K562 (cell line): Measurements from ENCODE around the gene RIMS3. TPM values are rescaled to one million over a fixed set of nuclear protein-coding genes. Genes with fewer than 3 reads are reported as not detected.

Experiments used
- ATF1 ChIP-seq, 2 experiments: fragments of 450-650 bp in 1 of 2; IDR thresholded peaks; 2 replicates each; pipeline ENCODE4 v1.6.1; 2016; ENCODE audit warnings: missing compliant biosample characterization in 1 of 2, missing genetic modification characterization in 1 of 2
- BCOR ChIP-seq: fragments of 450-650 bp; IDR thresholded peaks from 2 replicates; pipeline ENCODE4 v1.6.1; 2016
- CBFA2T2 ChIP-seq: fragments of 450-650 bp; conservative IDR thresholded peaks from 2 replicates; pipeline ENCODE4 v1.6.1; 2017; ENCODE audit warnings: mild to moderate bottlenecking
- CEBPB ChIP-seq: fragments of 450-650 bp; IDR thresholded peaks from 2 replicates; pipeline ENCODE4 v1.6.1; 2016; ENCODE audit warnings: missing genetic modification characterization, missing compliant biosample characterization
- DACH1 ChIP-seq: fragments of 450-650 bp; IDR thresholded peaks from 2 replicates; pipeline ENCODE4 v1.6.1; 2018; ENCODE audit not compliant: partially characterized antibody
- DPF2 ChIP-seq: fragments of 450-650 bp; IDR thresholded peaks from 2 replicates; pipeline ENCODE4 v1.6.1; 2016
- EP400 ChIP-seq: fragments of 450-650 bp; IDR thresholded peaks from 2 replicates; pipeline ENCODE4 v1.6.1; 2017; ENCODE audit warnings: antibody characterized with exemption, mild to moderate bottlenecking, moderate library complexity
- ETV5 ChIP-seq: sonication (generic); formaldehyde crosslinking; IDR thresholded peaks from 2 replicates; pipeline ENCODE4 v1.4.0; 2020; ENCODE audit warnings: low read depth, mild to moderate bottlenecking, missing genetic modification reagents
- GATA2 ChIP-seq: sonication (generic); formaldehyde crosslinking; IDR thresholded peaks from 2 replicates; pipeline ENCODE4 v1.4.0; 2020; ENCODE audit warnings: mild to moderate bottlenecking, missing genetic modification reagents
- L3MBTL2 ChIP-seq: fragments of 450-650 bp; IDR thresholded peaks from 2 replicates; pipeline ENCODE4 v1.6.1; 2016; ENCODE audit warnings: mild to moderate bottlenecking, moderate library complexity
- LEF1 ChIP-seq: fragments of 450-650 bp; IDR thresholded peaks from 2 replicates; pipeline ENCODE4 v1.6.1; 2016; ENCODE audit warnings: mild to moderate bottlenecking
- NCOA1 ChIP-seq: fragments of 450-650 bp; IDR thresholded peaks from 2 replicates; pipeline ENCODE4 v1.6.1; 2016; ENCODE audit warnings: low read depth
- NFE2 ChIP-seq: IDR thresholded peaks from 2 replicates; pipeline ENCODE4 v1.6.1; 2014; ENCODE audit warnings: antibody characterized with exemption, low read depth
- PRMT5 ChIP-seq: sonication (generic); formaldehyde crosslinking; IDR thresholded peaks from 2 replicates; pipeline ENCODE4 v1.5.0; 2020; ENCODE audit warnings: missing genetic modification reagents
- TBP ChIP-seq: optimal IDR thresholded peaks from 2 replicates; pipeline ENCODE3; 2011; ENCODE audit warnings: low read depth, low read length, improper control_type of control experiment
- ZZZ3 ChIP-seq: fragments of 450-650 bp; IDR thresholded peaks from 2 replicates; pipeline ENCODE4 v1.6.1; 2016; ENCODE audit warnings: antibody characterized with exemption, mild to moderate bottlenecking, moderate library complexity
- polyA plus RNA-seq, 8 experiments: library from polyadenylated mRNA; depleted of rRNA in 4 of 8; stranded (reverse) in 5 of 8; unstranded in 3 of 8; fragments of >200 nt; fragmentation: Nextera tagmentation in 2 of 8; fragmentation: Illumina TruSeq in 1 of 8; extraction: Ambion mirVana in 2 of 8; extraction: Trizol in 1 of 8; gene quantifications; 2 replicates each; pipeline versions ENCODE4 v1.2.1 to v1.2.3, GENCODE V29; 2011 to 2014; ENCODE audit warnings: inconsistent platforms in 1 of 8, missing spikeins in 1 of 8
- total RNA-seq, 7 experiments: library from RNA; depleted of rRNA in 6 of 7; stranded (reverse); fragments of >200 nt in 6 of 7; fragmentation: Illumina TruSeq in 2 of 7; extraction: Trizol in 2 of 7; gene quantifications; 2 replicates each; pipeline versions ENCODE4 v1.2.1 to v1.2.3, GENCODE V29; 2011 to 2021; ENCODE audit warnings: low replicate concordance in 1 of 7
- TF ChIP-seq, protein P1 (sequence below): fragments of 250-450 bp; sonication (Bioruptor Pico); IDR thresholded peaks from 2 replicates; pipeline ENCODE4 v1.4.0; 2020; ENCODE audit warnings: mild to moderate bottlenecking, moderate library complexity, borderline replicate concordance
- TF ChIP-seq, protein P2 (sequence below): sonication (generic); IDR thresholded peaks from 2 replicates; pipeline ENCODE4 v1.6.1; 2016
- TF ChIP-seq, protein P3 (sequence below): sonication (generic); formaldehyde crosslinking; IDR thresholded peaks from 2 replicates; pipeline ENCODE4 v1.8.0; 2023; ENCODE audit warnings: mild to moderate bottlenecking, missing genetic modification reagents
- TF ChIP-seq, protein P4 (sequence below): sonication (generic); formaldehyde crosslinking; IDR thresholded peaks from 2 replicates; pipeline ENCODE4 v1.8.0; 2022; ENCODE audit warnings: missing genetic modification reagents, mild to moderate bottlenecking, moderate library complexity, borderline replicate concordance
- TF ChIP-seq, protein P5 (sequence below): fragments of 250-450 bp; sonication (Bioruptor Pico); IDR thresholded peaks from 2 replicates; pipeline ENCODE4 v1.4.0; 2020; ENCODE audit warnings: borderline replicate concordance
- TF ChIP-seq, protein P6 (sequence below): fragments of 200-800 bp; sonication (Bioruptor generic); IDR thresholded peaks from 2 replicates; pipeline ENCODE4 v1.6.1; 2017; ENCODE audit warnings: missing genetic modification characterization, missing compliant biosample characterization

Gene RIMS3
- total and polyA plus RNA-seq, 9 of the 15 experiments (the other 6 are each of a cell fraction or from before 2014, with no cell fraction given), result 0.06 to 1.2 (median 0.59) TPM

DNA sequence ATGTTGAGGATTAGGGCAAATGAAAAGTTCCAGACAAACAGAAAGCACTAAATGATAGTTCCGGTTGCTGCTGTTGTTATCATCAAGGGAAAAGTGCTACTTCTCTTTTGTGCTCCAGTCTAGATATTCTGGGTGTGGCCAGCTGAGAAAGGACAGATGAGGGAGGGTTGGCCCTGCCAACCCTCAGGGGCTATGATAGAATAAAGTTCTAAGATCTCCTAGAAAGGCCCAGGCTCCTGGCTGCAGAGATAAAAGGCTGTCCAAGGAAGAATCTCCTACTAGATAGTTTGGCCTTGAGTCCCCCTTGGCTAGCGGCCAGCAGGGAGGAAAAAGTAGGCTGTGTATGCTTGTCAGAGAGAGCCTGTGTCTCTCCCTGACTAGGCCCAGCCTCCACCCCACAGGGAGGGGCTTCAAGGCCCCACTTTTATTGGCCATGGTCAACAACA is 31.5 kb downstream of the RIMS3 start (continued):
- TF ChIP-seq ETV5 (CRISPR knock-in tag) (peak; percentile 60; the same call in 1 of the 2 replicates), DACH1 (peak; percentile 12), EP400 (no peak), ZZZ3 (no peak), LEF1 (peak; percentile 81; the same call in 1 of the 2 replicates), TBP (no peak), L3MBTL2 (no peak), CEBPB (tag) (no peak), NCOA1 (peak; percentile 68; the same call in 1 of the 2 replicates), GATA2 (peak; percentile 80), NFE2 (no peak), BCOR (peak; percentile 42; the same call in 1 of the 2 replicates), ATF1 (CRISPR knock-in tag; IDR thresholded peaks at IDR 0.05) (no peak), ATF1 (tag; IDR thresholded peaks at IDR 0.05) (peak; percentile 48; the same call in 1 of the 2 replicates), DPF2 (peak; percentile 91), PRMT5 (no peak), CBFA2T2 (peak; percentile 95)
- TF ChIP-seq, protein P1, sequence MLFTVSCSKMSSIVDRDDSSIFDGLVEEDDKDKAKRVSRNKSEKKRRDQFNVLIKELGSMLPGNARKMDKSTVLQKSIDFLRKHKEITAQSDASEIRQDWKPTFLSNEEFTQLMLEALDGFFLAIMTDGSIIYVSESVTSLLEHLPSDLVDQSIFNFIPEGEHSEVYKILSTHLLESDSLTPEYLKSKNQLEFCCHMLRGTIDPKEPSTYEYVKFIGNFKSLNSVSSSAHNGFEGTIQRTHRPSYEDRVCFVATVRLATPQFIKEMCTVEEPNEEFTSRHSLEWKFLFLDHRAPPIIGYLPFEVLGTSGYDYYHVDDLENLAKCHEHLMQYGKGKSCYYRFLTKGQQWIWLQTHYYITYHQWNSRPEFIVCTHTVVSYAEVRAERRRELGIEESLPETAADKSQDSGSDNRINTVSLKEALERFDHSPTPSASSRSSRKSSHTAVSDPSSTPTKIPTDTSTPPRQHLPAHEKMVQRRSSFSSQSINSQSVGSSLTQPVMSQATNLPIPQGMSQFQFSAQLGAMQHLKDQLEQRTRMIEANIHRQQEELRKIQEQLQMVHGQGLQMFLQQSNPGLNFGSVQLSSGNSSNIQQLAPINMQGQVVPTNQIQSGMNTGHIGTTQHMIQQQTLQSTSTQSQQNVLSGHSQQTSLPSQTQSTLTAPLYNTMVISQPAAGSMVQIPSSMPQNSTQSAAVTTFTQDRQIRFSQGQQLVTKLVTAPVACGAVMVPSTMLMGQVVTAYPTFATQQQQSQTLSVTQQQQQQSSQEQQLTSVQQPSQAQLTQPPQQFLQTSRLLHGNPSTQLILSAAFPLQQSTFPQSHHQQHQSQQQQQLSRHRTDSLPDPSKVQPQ (CRISPR knock-in tag), result no peak
- TF ChIP-seq, protein P2, sequence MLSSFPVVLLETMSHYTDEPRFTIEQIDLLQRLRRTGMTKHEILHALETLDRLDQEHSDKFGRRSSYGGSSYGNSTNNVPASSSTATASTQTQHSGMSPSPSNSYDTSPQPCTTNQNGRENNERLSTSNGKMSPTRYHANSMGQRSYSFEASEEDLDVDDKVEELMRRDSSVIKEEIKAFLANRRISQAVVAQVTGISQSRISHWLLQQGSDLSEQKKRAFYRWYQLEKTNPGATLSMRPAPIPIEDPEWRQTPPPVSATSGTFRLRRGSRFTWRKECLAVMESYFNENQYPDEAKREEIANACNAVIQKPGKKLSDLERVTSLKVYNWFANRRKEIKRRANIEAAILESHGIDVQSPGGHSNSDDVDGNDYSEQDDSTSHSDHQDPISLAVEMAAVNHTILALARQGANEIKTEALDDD, result peak; percentile 67
- TF ChIP-seq, protein P3, sequence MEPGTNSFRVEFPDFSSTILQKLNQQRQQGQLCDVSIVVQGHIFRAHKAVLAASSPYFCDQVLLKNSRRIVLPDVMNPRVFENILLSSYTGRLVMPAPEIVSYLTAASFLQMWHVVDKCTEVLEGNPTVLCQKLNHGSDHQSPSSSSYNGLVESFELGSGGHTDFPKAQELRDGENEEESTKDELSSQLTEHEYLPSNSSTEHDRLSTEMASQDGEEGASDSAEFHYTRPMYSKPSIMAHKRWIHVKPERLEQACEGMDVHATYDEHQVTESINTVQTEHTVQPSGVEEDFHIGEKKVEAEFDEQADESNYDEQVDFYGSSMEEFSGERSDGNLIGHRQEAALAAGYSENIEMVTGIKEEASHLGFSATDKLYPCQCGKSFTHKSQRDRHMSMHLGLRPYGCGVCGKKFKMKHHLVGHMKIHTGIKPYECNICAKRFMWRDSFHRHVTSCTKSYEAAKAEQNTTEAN, result no peak
- TF ChIP-seq, protein P4, sequence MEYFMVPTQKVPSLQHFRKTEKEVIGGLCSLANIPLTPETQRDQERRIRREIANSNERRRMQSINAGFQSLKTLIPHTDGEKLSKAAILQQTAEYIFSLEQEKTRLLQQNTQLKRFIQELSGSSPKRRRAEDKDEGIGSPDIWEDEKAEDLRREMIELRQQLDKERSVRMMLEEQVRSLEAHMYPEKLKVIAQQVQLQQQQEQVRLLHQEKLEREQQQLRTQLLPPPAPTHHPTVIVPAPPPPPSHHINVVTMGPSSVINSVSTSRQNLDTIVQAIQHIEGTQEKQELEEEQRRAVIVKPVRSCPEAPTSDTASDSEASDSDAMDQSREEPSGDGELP (CRISPR knock-in tag), result peak; percentile 59
- TF ChIP-seq, protein P5, sequence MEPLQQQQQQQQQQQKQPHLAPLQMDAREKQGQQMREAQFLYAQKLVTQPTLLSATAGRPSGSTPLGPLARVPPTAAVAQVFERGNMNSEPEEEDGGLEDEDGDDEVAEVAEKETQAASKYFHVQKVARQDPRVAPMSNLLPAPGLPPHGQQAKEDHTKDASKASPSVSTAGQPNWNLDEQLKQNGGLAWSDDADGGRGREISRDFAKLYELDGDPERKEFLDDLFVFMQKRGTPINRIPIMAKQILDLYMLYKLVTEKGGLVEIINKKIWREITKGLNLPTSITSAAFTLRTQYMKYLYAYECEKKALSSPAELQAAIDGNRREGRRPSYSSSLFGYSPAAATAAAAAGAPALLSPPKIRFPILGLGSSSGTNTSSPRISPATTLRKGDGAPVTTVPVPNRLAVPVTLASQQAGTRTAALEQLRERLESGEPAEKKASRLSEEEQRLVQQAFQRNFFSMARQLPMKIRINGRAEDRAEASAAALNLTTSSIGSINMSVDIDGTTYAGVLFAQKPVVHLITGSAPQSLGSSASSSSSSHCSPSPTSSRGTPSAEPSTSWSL (CRISPR knock-in tag), result no peak
- TF ChIP-seq, protein P6, sequence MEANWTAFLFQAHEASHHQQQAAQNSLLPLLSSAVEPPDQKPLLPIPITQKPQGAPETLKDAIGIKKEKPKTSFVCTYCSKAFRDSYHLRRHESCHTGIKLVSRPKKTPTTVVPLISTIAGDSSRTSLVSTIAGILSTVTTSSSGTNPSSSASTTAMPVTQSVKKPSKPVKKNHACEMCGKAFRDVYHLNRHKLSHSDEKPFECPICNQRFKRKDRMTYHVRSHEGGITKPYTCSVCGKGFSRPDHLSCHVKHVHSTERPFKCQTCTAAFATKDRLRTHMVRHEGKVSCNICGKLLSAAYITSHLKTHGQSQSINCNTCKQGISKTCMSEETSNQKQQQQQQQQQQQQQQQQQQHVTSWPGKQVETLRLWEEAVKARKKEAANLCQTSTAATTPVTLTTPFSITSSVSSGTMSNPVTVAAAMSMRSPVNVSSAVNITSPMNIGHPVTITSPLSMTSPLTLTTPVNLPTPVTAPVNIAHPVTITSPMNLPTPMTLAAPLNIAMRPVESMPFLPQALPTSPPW (CRISPR knock-in tag), result peak; percentile 76
